ENCODE data around the gene GNA12. TPM values are rescaled to one million over a fixed set of nuclear protein-coding genes. Genes with fewer than 3 reads are reported as not detected.
A peak's percentile ranks its signal among the peaks of the same experiment; 100 is the strongest.

The GNA12 gene
- total and polyA plus RNA-seq, 10 of the 15 experiments (the other 5 are each of a cell fraction or from before 2014, with no cell fraction given), result 1.9 to 51.8 (median 12.6) TPM

DNA sequence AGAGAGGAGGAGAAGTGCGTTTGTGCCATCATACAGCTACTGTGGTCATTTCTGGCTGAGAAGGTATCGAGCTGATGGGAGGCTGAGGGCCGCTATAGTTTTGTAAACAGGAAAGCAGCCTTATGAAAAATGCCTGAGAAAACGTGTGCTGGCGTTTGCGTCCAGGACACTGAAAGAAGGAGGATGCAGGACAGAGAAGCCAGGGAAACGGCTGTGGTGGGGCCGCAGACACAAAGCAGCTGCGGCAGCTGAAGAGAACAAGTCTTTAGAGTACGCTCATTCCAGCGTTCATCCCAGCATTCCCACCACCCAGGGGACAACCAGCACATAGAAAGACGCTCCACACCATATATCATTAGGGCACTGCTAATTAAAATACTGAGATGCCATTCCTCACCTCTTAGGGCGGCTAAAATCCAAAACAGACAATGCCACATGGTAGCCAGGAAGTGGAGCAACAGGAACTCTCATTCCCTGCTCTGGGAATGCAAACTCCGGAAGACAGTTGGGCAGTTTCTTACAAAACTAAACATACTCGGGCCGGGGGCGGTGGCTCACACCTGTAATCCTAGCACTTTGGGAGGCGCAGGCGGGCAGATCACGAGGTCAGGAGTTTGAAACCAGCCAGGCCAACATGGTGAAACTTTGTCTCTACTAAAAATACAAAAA is 18.4 kb downstream of the GNA12 start:
- SMC1A ChIA-PET (ENCODE audit: uncharacterized antibody, unreplicated experiment), result interaction anchor here (0.8 to 2.4 kb wide), 8 partner anchors 11 to 47 kb away, joined by 3 to 8 read pairs (median 4); no protein-coding TSS in a partner anchor
- DNase-seq (ENCODE audit: low read depth, low spot score), result no peak
- no peaks in the 10 kb centered on the region for H4K20me1 ChIP-seq (ENCODE audit: control insufficient read depth, insufficient read depth)
- FAIRE-seq, result no peak
- no peaks in the 10 kb centered on the region for H3K27me3 ChIP-seq (replicated peaks in 1 of 2; ENCODE audit: control insufficient read depth in 2 of 2, insufficient read depth in 2 of 2, low read length in 1 of 2)
- intact Hi-C loops (cut with micrococcal nuclease; ENCODE audit: unreplicated experiment), result no loop called here
- POLR2A ChIA-PET, result interaction anchor here (0.8 to 1.9 kb wide), 4 partner anchors 8 to 21 kb away, joined by 4 to 8 read pairs (median 5); no protein-coding TSS in a partner anchor
- in situ Hi-C loops (cut with MboI), result no loop called here
- RAD21 ChIA-PET (ENCODE audit: unreplicated experiment), result interaction anchor here (0.9 kb wide), 1 partner anchor 55 kb away, joined by 5 read pairs; no protein-coding TSS in a partner anchor
- H2AFZ ChIP-seq (ENCODE audit: control insufficient read depth, low read depth, low read length), result no peak overlapping the region
- no peak for ATAC-seq
- no peak overlapping the region for H3K27ac ChIP-seq (ENCODE audit: control insufficient read depth, insufficient read depth)
- H3K9ac ChIP-seq (ENCODE audit: control insufficient read depth, insufficient read depth, low read length), result no peak overlapping the region
- CTCF ChIA-PET, result interaction anchor here (0.6 to 1.1 kb wide), 2 partner anchors 9 to 123 kb away, joined by 3 read pairs; no protein-coding TSS in a partner anchor
- TF ChIP-seq GATAD2B (conservative IDR thresholded peaks at IDR 0.05; ENCODE audit: low read depth) (no peak), BACH1 (IDR thresholded peaks at IDR 0.05; ENCODE audit: borderline replicate concordance) (no peak)
- no peaks in the 10 kb centered on the region for H3K36me3 ChIP-seq (ENCODE audit: control insufficient read depth in 2 of 2, insufficient read depth in 2 of 2, low read length in 1 of 2)
- peaks cover 4% of the 10 kb centered on the region; the same call in 1 of the 2 replicates for H3K79me2 ChIP-seq (ENCODE audit: control insufficient read depth, insufficient read depth, low read length)
- peaks cover 35% of the 10 kb centered on the region for H3K4me1 ChIP-seq (ENCODE audit: control insufficient read depth, insufficient read depth, low read length)
- H3K4me3 ChIP-seq, result no peak overlapping the region
- no TSS peak for BruUV-seq (replicated peaks)
- 93% methylated on average over 20 of the region's 20 CpGs for WGBS (ENCODE audit: insufficient coverage, insufficient replicate concordance, low lambda C conversion rate, missing lambda C conversion rate)
- no peaks in the 10 kb centered on the region for H3K9me3 ChIP-seq (replicated peaks; ENCODE audit: control insufficient read depth, insufficient read depth, low read length)
- H3K4me2 ChIP-seq (ENCODE audit: control insufficient read depth, insufficient read depth), result no peak overlapping the region

GRCh38 chr7:2824678-2825461 is 19.2 kb downstream of the GNA12 start:
- SMC1A ChIA-PET (ENCODE audit: uncharacterized antibody, unreplicated experiment), result interaction anchor here (0.6 to 2.4 kb wide), 11 partner anchors 11 to 114 kb away, joined by 3 to 8 read pairs (median 3); no protein-coding TSS in a partner anchor
- Histone ChIP-seq H2AFZ (ENCODE audit: control insufficient read depth, low read depth, low read length) (no peak overlapping the region), H3K9me3 (replicated peaks; ENCODE audit: control insufficient read depth, insufficient read depth, low read length) (no peaks in the 10 kb centered on the region), H3K27me3 (replicated peaks in 1 of 2; ENCODE audit: control insufficient read depth in 2 of 2, insufficient read depth in 2 of 2, low read length in 1 of 2) (no peaks in the 10 kb centered on the region), H3K4me3 (no peak overlapping the region), H3K4me2 (ENCODE audit: control insufficient read depth, insufficient read depth) (peak overlapping the region; percentile 23; the same call in 1 of the 2 replicates), H3K4me1 (ENCODE audit: control insufficient read depth, insufficient read depth, low read length) (peaks cover 37% of the 10 kb centered on the region), H3K79me2 (ENCODE audit: control insufficient read depth, insufficient read depth, low read length) (peaks cover 4% of the 10 kb centered on the region), H3K36me3 (ENCODE audit: control insufficient read depth in 2 of 2, insufficient read depth in 2 of 2, low read length in 1 of 2) (no peaks in the 10 kb centered on the region), H3K9ac (ENCODE audit: control insufficient read depth, insufficient read depth, low read length) (no peak overlapping the region), H3K27ac (ENCODE audit: control insufficient read depth, insufficient read depth) (no peak overlapping the region), H4K20me1 (ENCODE audit: control insufficient read depth, insufficient read depth) (no peaks in the 10 kb centered on the region)
- FAIRE-seq (peak; percentile 27), ATAC-seq (peak; percentile 67), DNase-seq (ENCODE audit: low read depth, low spot score) (peak; percentile 49)
- POLR2A ChIA-PET, result interaction anchor here (0.5 to 1.9 kb wide), 7 partner anchors 9 to 115 kb away, joined by 3 to 8 read pairs (median 3); no protein-coding TSS in a partner anchor
- CTCF ChIA-PET, result interaction anchor here (0.9 to 1.2 kb wide), 5 partner anchors 8 to 115 kb away, joined by 3 to 5 read pairs (median 4); no protein-coding TSS in a partner anchor
- RAD21 ChIA-PET (ENCODE audit: unreplicated experiment), result interaction anchor here (0.7 to 1.3 kb wide), 6 partner anchors 40 to 136 kb away, joined by 3 to 5 read pairs (median 3); no protein-coding TSS in a partner anchor
- no TSS peak for BruUV-seq (replicated peaks)
- WGBS (ENCODE audit: insufficient coverage, insufficient replicate concordance, low lambda C conversion rate, missing lambda C conversion rate), result 35% methylated on average over 16 of the region's 16 CpGs
- intact Hi-C loops (cut with micrococcal nuclease; ENCODE audit: unreplicated experiment), result loop anchor here (5.0 kb wide), 1 partner anchor 68 kb away; no protein-coding TSS in a partner anchor
- in situ Hi-C loops (cut with MboI), result no loop called here
- TF ChIP-seq NFXL1 (IDR thresholded peaks at IDR 0.05; ENCODE audit: borderline replicate concordance) (no peak), EGR1 (IDR thresholded peaks at IDR 0.05; ENCODE audit: borderline replicate concordance in 1 of 2, low read depth in 2 of 2, low read length in 2 of 2) (0 out of 3 replicates have a peak, but pooled peaks of 1 of the 2 experiments have one; percentile 30), HDGF (IDR thresholded peaks at IDR 0.05) (0 out of 2 replicates have a peak, but pooled peaks have one; percentile 25), ZNF687 (IDR thresholded peaks at IDR 0.05) (0 out of 2 replicates have a peak, but pooled peaks have one; percentile 42), SUPT20H (IDR thresholded peaks at IDR 0.05; ENCODE audit: borderline replicate concordance, control insufficient read depth, low read depth, low read length) (no peak)
